CD4-positive, alpha-beta T cell treated with Interferon alpha-2 for 1 hour (primary cell): Measurements from ENCODE around the gene CYP20A1.
A peak's percentile ranks its signal among the peaks of the same experiment; 100 is the strongest.
"Not testable (repeated sequence)": the region's sequence is repeated elsewhere in the genome, so short reads cannot be mapped to it uniquely, and the experiment has no call there.

ENCODE experiments used
- DNase-seq, 2 donors: peaks; one replicate each; pipeline ENCODE4 v3.0.0-alpha.2; 2020 to 2022

CYP20A1 gene

DNA sequence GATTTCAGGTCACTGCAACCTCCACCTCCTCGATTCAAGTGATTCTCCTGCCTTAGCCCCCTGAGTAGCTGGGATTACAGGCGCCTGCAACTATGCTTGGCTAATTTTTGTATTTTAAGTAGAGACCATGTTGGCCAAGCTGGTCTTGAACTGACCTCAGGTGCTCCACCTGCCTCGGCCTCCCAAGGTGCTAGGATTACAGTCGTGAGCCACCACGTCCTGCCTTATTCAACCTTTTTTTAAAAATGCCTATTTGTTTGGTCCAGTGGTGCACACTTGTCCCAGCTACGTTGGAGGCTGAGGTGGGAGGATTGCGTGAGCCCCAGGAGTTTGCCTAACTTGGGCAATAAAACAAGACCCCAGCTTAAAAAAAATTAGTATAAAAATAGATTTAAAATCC lies 43.3 kb downstream of the CYP20A1 start:
- DNase-seq, result no peak

DNA sequence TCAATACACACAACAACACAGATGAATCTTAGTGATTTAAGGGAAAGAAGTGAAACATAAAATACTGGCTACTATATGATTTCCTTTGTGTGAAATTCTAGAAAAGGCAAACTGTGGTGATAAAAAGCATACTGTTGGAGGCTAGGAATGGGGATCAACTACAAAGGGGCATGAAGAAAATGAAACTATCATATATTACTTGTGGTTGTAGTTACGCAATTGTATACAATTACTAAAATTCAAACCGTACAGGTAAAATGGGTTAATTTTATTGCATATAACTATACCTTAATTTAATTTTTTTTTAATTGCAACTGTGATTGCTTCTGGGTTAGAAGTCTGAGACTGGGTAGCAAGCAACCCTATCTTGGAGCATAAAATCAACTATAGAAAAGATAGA lies 47.7 kb downstream of the CYP20A1 start:
- no peak for DNase-seq

DNA sequence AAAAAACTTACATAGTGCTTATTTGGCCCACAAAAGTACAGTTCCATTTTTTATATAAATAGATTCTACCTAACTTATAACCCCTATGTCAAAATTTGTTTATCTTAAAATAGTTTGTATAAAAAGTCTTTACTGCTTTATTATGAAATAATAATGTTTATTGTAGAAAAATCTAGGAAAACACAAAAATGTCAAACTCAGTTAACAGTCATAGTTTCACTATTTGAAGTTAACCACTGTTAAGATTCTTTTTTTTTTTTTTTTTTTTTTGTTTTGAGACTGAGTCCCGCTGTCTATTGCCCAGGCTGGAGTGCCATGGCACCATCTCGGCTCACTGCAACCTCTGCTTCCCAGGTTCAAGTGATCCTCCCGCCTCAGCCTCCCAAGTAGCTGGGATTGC lies 62.8 kb downstream of the CYP20A1 start:
- DNase-seq, result no peak

DNA sequence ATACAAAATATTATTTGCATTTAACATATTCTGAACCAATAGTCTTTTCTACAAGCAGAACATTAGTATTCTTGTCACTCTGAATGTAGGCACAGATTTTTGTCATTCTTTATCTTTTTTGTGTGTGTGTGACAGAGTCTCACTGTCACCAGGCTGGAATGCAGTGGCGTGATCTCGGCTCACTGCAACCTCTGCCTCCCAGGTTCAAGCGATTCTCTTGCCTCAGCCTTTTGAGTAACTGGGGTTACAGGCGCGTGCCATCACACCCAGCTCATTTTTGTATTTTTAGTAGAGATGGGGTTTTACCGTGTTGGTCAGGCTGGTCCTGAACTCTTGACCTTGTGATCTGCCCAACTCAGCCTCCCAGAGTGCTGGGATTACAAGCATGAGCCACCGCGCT lies 63.8 kb downstream of the CYP20A1 start:
- DNase-seq, result not testable (repeated sequence)

DNA sequence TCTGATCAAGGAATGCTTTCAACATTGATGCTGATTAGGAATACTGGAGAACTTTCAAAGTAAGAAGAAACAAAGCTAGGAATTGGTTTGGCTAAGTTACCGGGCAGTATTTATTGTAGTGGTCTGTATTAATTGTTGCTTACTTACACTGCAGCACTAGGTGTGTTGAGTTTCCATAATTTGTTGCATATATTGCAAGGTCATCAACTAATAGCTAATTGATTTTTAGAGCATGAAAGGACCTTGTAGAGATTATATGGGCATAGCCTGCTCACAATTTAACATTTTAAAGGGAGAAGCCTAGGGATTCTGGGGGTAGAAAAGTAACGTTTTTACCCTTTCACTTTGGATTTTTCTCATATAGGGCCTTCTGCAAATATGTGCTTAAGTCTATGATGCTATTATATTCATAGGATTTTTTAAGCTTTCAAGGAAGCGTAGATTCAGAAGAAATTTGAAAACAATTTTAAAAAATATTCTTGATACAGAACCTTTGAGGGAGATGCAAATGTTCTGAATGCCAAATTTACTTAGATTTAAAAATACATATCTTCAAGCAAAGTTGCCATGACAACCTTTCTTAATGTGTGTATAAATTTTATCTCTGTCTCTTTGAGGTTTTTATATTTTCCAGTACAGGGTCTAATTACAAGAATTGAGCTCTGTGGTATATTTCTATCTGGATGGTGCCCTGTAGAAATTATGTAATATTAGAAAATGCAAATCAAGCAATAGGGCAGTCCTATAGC lies 72.0 kb downstream of the CYP20A1 start:
- no peak for DNase-seq

DNA sequence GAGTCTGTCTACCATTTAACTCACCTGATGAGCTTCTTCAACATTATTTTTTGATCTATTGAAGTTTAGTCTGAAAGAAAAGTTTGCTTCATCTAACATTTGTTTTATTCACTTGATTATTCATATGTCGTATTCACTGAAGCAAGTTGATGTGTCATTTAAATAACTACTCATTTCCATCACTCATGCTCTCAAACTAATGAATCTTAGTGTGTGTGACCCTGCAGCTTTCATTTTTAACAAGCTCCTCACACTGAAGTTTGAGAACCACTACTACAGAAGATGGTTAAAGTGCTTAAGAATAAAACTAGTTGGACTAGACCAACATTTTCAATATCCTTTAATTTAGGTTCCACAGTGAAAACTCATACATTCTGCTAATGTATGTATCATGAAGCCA lies 87.5 kb downstream of the CYP20A1 start:
- no peak for DNase-seq

DNA sequence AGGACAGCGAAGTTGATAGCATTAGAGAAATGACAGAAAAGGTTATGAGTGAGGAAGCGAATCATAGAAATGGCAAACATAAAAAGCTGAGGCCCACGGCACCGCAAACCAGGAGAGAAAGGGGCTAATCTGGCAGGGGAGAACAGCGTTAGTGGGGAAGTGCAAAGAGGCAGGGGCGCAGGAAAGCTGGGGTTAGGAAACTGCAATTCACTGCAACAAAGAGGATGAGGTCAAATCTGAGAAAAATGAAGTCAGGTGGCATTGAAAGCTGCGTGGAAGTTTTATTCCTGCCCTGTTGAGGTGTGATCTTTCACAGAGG lies 88.7 kb downstream of the CYP20A1 start:
- no peak for DNase-seq

DNA sequence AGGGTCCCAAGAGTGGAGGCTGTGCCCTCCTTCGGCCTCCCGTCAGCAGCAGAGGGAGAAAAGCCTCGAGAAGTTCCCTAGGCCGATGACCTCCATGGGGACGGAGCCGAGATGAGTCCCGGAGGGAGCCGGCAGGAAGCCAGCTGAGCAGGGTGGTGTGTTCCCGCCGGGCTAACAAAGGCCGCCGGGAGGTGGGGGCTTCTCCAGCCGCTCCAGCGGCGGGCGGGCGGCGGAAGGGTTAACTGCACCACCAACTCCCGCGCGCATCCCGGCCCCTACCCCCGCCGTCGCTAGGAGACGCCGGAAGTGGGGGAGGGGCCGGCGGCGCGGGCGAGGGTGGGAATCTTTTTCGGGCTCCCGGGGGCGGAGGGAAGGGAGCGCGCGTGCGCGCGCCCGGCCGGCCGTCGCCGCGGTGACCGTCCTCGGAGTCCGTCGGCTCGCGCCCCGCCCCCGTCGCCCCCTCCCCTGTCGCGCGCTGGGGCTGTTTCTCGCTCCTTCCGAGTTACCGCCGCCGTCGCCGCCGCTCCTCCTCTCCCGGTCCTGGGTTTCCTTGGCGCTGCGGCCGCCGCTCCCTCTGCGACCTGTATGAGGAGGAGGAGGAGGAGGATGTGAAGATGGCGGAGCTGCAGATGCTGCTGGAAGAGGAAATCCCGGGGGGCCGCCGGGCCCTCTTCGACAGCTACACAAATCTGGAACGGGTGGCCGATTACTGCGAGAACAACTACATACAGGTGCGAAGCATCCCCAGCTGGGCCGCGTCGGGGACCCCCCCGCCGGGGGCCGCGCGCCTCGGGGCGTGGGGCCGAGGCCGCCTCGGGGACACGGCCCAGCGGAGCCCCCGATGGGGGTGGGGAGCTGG lies 89.3 kb downstream of the CYP20A1 start, which contains the start of gene ABI2:
Gene ABI2 (plus strand): TSS at position 494 of the 859 bp plus-strand sequence. CDS start 121 bp downstream, at position 615.
- DNase-seq, result peak; percentile 33 to 72

DNA sequence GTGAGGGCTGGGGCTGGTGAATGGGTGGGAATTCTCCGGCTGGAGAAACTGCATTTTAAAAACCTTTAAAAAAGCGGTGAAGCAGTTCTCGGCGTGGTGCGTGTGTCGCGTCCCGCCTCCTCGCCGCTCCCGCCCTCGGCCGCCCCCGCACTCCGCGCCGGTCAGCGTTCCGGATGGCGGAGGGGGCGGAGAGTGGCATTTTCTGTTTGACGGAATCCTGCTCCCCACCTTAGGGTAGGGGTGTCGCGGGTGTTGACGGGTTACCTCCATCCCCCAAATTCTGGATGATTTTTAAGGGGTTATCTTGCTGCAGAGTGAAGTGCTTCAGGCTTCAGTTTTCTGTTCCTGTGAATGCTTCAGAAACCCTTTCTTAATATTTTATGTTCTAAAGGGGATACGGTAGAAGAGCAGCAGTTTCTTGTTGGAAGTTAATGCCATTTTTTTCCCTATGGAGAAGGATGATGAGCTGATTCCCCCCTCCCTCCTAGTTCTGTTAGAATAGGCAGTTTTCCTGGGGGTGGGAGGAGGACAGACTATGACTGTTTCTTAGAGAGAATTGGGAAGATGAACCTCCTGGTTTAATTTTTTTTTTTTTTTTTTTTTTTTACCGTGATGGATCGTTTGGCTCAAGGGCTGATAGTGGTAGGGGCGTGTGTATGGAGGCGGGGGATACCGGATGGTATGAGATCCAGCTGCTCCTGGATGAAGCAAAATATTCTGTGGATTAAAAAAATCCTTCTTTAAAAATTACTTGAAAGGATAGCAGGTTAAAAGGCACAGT lies 90.1 kb downstream of the CYP20A1 start:
- DNase-seq, result peak in 1 of 2 donors; percentile 27

DNA sequence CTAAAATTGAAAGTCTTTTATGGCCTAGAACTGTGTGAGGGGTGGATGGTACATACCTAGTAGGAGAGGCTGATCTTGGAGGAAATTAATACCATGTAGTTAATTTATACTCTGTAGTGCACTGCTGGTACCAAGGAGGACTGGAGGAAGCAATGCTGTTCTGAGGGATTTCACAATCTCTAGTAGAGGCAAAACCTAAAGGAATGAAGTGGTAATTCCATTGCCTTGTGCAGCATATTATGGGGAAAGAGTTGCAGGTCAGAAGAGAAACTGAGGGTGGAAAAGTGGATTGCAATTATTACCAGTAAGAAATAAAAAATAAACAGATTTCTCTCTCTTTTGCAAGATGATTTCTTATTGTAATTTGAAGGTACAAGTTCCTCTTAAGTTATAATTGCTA lies 91.6 kb downstream of the CYP20A1 start:
- no peak for DNase-seq

DNA sequence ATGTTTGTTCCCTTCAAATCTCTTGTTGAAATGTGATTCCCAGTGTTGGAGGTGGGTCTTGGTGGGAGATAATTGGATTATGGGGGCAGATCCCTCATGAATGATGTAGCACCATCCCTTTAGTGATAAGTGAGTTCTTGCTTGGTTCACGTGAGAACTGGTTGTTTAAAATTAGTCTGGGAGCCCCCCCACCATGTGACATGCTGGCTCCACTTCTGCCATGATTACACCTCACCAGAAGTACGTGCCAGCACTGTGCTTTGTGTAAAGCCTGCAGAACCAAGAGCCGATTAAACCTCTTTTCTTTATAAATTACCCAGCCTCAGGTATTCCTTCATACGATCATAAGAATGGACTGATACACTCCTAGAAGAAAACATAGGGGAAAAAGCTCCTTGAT lies 99.5 kb downstream of the CYP20A1 start:
- DNase-seq, result no peak

DNA sequence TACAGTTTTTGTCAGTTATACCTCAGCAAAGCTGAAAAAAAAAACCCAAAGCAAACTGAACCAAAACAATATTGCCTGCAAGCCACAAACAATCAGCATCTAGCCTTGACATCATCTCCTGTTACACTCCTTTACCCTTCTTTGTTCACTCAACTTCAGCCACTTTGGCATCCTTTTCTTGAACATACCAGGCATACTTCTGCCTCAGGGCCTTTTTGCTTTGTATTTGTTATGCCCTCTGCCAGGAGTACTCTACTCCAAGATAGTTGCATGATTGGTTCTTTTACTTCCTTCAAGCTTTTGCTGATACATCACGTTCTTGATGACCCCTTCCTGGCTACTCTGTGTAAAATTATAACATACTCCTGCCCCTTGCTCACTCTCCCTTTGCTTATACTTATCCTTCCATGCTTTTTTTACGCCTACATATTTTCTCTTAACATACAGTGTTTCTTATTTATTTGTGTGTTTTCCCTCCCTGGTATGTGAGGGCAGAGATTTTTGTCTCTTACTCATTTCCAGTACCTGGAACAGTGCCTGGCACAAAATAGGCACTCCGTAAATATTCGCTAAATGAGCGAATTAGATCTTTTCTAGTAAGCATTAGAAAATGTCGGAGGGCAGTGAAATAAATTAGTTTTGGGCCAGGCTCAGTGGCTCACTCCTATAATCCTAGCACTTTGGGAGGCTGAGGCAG lies 102.1 kb downstream of the CYP20A1 start:
- no peak for DNase-seq

DNA sequence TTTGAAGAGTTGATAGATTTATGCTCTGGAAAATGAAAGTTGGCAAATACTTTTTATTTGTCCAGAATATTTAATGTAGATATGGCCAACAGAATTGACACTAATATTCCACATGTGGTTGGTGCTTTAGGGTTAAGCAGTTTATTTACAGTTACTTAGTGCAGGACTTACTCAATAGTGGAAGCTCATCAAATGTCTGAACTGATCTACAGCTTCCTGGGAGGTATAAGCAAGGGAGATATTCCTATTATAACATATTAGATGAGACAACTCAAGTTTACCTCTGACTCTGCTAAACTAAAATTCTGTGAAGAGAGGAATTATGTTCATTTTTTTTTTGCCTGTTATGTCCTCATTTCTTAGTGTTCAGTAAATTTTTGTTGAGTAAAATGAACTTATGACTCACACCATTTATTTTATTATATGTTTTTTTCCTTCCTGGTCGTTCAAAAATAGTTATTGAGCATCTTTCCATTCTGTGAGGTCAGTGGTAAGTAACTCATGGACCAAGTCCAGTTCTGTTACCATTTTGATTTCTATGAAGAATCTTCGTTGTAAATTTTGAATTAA lies 103.0 kb downstream of the CYP20A1 start:
- no peak for DNase-seq

DNA sequence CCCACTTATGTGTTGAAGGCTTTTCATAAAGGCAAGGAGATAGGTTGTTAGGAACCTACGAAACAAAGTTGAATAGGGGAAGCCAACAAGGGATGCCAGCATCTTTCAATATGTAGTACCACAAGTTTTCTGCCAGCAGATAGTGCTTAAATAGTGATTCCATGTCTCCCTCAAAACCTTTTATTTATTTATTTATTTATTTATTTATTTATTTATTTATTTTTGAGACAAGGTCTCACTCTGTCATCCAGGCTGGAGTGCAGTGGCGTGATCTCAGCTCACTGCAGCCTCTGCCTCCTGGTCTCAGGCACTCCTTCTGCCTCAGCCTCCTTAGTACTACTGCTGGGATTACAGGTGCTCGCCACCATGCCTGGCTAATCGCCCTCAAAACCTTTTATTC lies 103.6 kb downstream of the CYP20A1 start:
- DNase-seq, result not testable (repeated sequence)

DNA sequence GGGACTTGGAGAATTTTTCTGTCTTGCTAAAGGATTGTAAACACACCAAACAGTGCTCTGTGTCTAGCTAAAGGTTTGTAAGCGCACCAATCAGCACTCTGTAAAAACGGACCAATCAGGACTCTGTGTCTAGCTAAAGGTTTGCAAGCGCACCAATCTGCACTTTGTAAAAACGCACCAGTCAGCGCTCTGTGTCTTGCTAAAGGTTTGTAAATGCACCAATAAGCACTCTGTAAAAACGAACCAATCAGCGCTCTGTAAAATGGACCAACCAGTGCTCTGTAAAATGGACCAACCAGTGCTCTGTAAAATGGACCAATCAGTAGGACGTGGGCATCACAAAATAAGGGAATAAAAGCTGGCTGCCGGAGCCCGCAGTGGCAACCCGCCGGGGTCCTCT lies 105.8 kb downstream of the CYP20A1 start:
- no peak for DNase-seq

DNA sequence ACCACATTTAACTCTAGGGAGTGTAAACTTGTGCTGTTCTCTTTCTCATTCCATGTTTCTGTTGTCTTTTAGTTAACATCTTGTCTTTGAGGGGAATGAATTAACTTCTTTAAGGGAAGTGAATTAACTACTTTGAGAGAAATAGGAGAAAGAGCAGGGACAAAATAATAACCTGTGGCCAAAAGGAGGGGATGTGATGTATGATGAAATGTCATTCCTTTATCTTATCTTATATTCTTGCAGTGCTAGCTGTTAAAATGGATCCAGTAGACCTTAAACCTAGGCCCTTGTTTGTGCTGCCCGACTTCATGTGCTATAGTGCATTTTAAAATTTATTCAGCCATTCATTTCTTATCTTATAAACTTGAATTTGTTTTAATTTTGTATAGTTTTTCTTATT lies 107.8 kb downstream of the CYP20A1 start:
- DNase-seq, result no peak

DNA sequence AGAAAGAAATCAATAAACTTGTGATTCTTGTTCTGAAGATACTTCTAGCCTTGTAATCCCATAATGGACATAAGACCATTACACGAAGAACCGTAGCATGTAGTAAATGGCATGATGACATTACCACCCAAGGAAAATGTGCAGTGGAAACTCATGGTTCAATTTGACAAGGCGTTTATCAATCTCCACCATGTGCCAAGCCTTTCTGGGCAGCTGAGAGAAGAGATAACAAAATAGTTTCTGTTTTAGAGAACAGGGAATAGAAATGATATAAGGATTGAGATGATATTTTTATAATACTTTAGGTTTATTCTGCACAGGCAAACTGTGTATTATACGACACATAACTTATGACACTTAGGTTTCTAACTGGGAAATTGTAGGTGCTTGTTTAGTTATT lies 108.6 kb downstream of the CYP20A1 start:
- DNase-seq, result no peak

DNA sequence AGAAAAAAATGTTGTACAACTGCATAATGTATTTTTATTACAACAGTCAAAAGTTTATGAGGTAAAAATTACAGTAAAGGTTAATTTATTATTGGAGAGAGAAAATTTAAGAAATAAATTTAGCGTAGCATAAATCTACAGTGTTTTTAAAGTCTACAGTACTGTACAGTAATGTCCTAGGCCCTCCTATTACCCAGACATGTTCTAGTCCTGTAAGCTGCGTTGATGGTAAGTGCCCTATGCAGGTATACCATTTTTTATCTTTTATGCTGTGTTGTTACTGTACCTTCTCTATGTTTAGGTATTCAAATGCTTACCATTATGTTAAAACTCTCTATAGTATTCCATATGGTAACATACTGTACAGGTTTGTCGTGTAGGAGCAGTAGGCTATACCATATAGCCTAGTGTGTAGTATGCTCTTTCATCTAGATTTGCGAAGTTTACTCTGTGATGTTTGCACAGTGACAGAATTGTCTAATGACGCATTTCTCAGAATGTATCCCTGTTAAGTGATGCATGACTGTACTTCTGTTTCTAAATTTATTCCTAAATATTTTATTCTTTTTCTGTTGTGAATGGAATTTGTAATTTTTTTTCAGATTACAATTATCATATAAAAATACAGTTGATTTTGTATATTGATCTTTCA lies 113.9 kb downstream of the CYP20A1 start:
- DNase-seq, result no peak

DNA sequence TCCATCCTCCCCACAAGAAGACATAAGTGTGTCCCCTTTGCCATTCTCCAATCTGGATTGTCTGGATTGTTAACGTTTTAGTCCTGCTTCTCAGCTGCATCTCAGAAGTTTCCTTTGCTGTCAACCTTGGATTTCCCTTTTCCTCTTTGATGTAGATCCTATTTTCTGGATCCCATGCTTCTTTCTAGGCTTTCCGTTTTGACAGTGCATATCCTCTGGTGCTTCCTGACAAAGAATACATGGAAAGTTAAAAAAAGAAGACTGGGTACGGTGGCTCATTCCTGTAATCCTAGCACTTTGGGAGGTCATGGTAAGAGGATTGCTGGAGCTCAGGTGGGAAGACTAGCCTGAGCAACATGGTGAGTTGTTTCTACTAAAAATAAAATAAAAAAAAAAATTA lies 116.1 kb downstream of the CYP20A1 start:
- DNase-seq, result no peak
